Right hindlimb (tissue), 1 donor: Measurements from ENCODE around the gene SOX1.

Experiments
- DNase-seq: peaks from one replicate; pipeline ENCODE4 v3.0.0-alpha.2; 2018

SOX1 gene

GRCh38 chr13:112110479-112110878, 43.5 kb downstream of the SOX1 start:
- DNase-seq = no peak

GRCh38 chr13:112111239-112111857, 44.4 kb downstream of the SOX1 start:
- no peak for DNase-seq

DNA sequence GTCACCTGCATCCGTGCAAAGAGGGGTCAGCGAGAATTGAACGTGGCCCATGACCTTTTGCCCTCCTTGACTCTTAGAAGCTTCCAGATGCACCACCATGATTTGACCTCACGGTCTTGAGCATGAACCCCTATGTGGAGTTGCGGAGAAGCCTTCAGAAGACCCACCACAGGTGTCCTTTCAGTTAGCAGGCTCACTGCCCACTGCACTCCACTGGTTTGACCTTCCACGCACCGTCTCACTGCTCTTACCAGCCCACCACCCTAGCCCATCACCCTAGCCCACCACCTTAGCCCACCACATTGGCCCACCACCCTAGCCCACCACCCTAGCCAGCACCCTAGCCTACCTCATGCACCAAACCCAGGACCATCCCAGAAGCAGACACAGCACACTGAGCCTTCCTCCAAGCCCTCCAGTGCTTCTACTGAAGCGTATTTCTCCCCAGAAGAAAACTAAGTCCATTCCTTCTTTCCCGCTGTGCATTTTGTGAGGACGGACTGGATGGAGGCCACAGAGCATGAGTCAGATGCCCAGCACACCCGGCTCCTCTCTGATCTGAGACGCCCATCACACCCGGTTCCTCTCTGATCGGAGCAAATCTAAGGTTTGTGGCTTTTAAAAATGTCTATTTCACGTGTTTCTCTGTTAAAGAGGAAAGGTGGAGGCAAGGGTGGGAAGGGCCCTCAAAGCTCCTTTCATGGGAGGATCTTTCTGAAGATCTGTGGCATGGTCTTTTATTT, 45.8 kb downstream of the SOX1 start:
- no peak for DNase-seq

GRCh38 chr13:112113348-112113747, 46.4 kb downstream of the SOX1 start:
- DNase-seq = no peak

DNA sequence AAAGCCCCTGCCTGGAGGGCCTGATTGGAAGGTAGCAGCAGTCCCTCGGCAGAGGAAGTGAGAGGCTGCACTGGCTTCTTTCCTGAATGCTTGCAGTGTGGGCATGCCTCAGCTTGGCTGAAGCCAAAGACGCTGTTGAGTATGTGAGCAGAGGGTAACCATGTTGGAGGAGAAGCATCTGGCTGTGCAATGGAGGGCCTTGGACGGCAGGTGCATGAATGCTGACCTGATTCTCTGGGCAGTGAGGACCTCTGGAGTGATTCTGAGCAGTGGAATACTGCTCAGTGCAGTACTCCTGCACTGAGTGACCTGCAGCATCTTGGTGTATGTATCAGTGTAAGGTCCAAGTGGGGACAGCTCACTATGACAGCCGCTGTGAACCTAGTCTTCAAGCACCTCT, 46.9 kb downstream of the SOX1 start:
- DNase-seq = no peak

- DNase-seq = no peak
These were observed 47.4 kb downstream of the SOX1 start for GRCh38 chr13:112114391-112114790.

GRCh38 chr13:112115403-112116091, 48.6 kb downstream of the SOX1 start:
- DNase-seq = no peak

GRCh38 chr13:112116187-112116950, 49.4 kb downstream of the SOX1 start:
- no peak for DNase-seq

- no peak for DNase-seq
These were observed 50.5 kb downstream of the SOX1 start for GRCh38 chr13:112117258-112117954.

DNA sequence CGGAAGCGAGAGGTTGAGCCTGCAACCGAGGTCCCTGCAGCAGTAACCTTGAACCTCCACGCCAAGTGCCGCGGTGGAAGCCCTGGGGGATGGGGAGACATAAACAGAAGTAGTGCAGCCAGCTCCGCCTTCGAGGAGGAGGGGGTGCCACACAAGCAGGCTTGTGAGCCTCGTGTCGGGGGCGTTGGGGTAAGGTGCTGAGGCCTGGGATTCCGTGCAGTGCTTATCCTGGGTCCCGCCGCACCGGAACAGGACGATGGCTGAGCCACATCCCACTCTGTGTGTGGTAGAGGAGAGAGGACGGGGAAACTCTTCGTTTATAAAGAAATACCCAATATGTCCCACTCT, 51.0 kb downstream of the SOX1 start:
- no peak for DNase-seq

- DNase-seq = peak; percentile 7
These were observed 51.6 kb downstream of the SOX1 start for GRCh38 chr13:112118451-112119064.

GRCh38 chr13:112119192-112120030, 52.5 kb downstream of the SOX1 start:
- peak; percentile 12 for DNase-seq

- DNase-seq = no peak
These were observed 53.1 kb downstream of the SOX1 start for GRCh38 chr13:112120031-112120373.
